NCI-H69 (cell line): ENCODE results near the gene B3GAT3.
"Not testable (repeated sequence)": the region's sequence is repeated elsewhere in the genome, so short reads cannot be mapped to it uniquely, and the experiment has no call there.

Experiments used
- DNase-seq: peaks from one replicate; lab custom pipeline; 2025; lab: John Stamatoyannopoulos, UW

Gene B3GAT3

GRCh38 chr11:62645946-62646824 is 24.4 kb upstream of the B3GAT3 start, which contains the start of gene GANAB:
Gene GANAB (minus strand): TSS chr11:62646613. CDS start chr11:62646599, 14 bp downstream.
- DNase-seq: peak; percentile 99

DNA sequence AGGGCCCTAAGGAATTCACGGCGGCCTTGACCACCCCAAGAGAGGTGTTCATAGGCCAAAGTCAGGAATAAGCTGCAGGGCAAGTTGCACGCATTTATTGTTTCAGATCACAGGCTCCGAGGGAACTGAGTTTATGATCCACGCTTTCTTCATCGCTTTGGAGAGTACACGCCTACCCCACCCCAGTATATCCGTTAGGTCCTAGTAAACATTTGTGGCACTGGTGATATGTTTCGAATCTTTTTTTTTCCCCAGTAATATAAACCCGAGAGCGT is 23.8 kb upstream of the B3GAT3 start:
- peak; percentile 45 for DNase-seq

GRCh38 chr11:62644220-62644619 is 22.4 kb upstream of the B3GAT3 start:
- no peak for DNase-seq

GRCh38 chr11:62632492-62632891 is 10.7 kb upstream of the B3GAT3 start:
- DNase-seq: no peak

- no peak for DNase-seq
These were observed 5.9 kb upstream of the B3GAT3 start for GRCh38 chr11:62627713-62628112.

GRCh38 chr11:62622476-62623089 is 797 bp upstream of the B3GAT3 start:
- DNase-seq: no peak

DNA sequence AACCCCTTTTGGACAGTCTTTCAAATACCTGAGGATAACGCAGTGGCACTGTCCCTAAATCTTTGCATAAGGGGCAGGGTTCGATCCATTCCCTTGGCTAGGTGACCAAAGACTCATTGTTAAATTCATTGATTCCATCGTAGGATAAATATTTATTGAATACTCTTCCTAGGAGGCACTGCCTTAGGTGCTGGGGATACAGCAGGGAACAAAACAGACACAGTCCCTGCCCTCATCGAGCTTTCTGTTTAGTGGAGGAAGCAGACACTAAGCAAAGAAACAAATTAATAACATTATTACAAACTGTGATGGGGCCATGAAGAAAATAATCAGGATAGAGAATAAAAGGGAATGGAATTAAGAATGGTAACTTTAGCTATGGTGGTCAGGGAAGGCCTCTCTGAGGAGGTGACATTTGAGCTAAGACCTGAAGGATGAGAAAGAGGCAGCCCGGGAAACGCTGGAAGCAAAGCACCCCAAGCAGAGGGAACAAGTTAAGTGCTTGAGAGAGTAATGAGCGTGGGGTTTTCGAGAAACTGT is 689 bp downstream of the B3GAT3 start:
- DNase-seq: no peak

GRCh38 chr11:62616957-62617356 is 4.8 kb downstream of the B3GAT3 start:
- DNase-seq: not testable (repeated sequence)

- no peak for DNase-seq
These were observed 6.3 kb downstream of the B3GAT3 start for GRCh38 chr11:62615521-62615920.

DNA sequence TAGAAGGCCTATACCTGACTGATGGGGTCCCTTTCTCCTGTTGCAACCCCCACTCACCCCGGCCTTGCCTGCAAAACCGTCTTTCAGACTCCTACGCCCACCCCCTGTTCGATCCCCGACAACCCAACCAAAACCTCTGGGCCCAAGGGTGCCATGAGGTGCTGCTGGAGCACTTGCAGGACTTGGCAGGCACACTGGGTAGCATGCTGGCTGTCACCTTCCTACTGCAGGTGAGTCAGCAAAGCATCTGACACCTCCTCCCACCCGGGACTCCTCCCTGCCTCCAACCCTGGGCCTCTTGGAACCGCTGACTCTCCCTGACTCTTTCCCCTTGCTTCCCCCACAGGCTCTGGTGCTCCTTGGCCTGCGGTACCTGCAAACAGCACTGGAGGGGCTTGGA is 7.5 kb downstream of the B3GAT3 start:
- peak; percentile 31 for DNase-seq

- DNase-seq: no peak
These were observed 8.5 kb downstream of the B3GAT3 start for GRCh38 chr11:62613291-62613778.

DNA sequence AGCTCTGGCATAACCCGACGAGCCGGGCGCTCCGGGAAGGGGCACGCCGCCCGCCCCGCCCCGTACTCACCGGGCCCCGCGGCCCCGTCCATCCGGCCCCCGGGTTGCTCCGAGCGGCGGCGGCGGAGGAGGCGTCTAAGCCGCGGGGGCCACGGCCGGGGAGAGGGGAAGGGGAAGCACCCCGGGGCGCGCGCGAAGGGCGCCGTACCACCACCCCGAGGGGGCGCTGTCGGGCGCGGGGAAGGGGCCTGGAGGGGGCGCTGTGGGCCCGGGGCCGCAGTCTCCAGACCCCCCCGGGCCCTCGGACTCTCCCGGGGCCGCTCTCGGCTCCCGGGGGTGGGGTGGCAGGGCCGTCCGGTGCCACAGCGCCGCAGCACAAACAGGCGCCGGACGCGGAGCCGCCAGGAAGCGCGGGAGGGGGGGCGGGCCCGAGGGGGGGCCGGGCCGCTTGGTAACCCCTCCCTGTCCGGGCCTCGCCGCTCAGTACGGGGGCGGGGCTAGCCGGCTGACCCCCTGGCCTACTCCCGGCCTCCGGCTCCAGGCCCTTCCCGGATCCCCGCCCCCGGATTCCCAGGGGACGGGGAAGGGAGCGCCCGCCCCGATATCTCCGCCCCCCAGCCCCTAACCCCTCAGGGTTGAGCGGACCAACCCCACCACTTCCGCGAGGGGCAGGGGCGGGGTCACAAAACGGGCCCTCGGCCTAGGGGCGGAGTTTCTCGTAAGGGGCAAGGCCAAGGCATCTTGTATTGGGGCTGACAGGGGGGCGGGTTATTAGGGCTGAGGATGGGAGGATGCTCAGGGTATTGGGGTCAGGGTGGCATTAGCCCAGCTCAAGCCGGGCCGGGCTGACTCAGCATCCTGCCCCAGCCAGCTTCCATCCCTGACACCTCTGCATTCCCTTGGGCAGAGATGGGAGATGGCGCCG is 9.2 kb downstream of the B3GAT3 start, which contains the start of the genes EML3 and ROM1:
Gene EML3, minus strand, starts transcription at position 410 of the 925 bp plus-strand sequence. Its CDS starts 318 bp downstream, at position 92.
Gene ROM1, plus strand, starts transcription at position 892 of the 925 bp plus-strand sequence. Its CDS starts 25 bp downstream, at position 917.
- DNase-seq: peak; percentile 93

- peak; percentile 69 for DNase-seq
These were observed 10.0 kb downstream of the B3GAT3 start for GRCh38 chr11:62611705-62612365.

- no peak for DNase-seq
These were observed 10.7 kb downstream of the B3GAT3 start for GRCh38 chr11:62610814-62611704.

DNA sequence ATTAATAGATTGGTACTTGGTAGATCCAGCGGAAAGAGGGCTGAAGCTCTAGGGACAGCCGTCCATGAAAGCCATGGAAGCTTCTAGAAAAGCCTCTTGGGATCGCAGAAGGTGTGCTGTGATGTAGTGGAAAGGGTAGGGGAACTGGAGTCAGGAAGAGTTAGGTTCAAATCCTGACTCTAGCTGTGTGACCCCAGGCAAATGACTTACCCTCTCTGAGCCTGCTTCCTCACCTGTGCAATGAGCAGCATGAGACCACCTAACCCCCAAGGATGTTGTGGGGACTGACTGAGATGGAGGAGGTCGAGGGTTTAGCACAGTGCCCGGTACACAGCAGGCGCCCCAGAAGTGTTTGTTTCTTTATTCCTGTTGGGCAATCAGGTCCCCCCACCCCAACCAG is 11.4 kb downstream of the B3GAT3 start:
- no peak for DNase-seq

DNA sequence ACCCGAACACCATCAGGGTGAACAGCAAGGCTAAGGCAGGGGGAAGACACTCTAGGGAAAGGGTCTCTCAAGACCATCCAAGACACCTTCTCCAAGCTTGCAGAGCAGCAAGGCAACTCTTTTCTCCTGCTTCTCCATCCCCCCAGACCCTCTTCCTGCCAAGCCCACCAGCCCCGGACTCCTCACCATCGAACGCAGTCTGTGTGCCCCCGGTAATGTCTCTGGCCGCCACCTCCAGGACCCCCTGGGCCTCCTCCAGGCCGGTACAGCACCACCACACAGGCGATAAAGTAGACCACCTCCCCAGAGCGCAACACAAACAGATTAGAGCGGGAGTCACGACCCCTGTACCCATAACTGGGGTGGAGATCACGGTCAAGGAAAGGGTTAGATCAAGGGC is 13.0 kb downstream of the B3GAT3 start:
- DNase-seq: no peak

DNA sequence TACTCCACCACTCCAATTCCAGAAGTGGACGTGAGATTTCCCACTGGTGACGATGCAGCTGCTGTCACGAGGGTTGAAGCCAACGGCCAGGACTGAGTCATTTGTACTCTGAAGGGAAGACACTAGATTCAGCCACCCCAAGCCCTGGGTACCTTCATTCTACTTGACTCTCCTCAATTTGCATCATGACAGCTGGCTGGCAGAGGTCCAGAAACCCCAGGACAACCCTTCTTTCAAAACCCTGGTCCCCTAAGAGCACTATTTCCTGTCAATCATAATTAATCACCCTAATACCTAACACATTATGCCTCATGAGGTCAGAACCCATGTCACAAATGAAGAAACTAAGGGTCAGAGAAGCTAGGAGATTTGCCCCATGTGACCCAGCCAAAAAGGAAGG is 14.1 kb downstream of the B3GAT3 start:
- peak; percentile 22 for DNase-seq

DNA sequence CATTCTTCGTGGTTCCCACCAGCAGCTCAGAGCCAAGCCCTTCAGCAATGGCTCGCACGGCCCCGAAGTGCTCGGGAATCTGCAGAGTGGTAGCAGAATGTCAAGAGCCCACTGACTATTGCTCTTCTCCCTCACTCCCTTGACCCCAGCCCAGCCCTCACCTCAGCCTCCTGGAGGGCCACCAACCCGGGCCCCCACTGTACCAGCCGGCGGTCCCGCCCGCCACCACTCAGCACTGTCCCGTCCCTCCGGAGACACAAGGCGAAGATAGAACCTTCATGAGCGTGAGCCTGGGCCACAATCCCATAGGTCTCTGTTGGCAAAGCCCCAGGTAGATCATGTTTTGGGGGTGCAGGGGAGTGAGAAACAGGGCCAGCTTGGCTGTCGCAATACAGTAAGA is 15.9 kb downstream of the B3GAT3 start:
- no peak for DNase-seq

GRCh38 chr11:62605467-62605866 is 16.3 kb downstream of the B3GAT3 start:
- DNase-seq: no peak

DNA sequence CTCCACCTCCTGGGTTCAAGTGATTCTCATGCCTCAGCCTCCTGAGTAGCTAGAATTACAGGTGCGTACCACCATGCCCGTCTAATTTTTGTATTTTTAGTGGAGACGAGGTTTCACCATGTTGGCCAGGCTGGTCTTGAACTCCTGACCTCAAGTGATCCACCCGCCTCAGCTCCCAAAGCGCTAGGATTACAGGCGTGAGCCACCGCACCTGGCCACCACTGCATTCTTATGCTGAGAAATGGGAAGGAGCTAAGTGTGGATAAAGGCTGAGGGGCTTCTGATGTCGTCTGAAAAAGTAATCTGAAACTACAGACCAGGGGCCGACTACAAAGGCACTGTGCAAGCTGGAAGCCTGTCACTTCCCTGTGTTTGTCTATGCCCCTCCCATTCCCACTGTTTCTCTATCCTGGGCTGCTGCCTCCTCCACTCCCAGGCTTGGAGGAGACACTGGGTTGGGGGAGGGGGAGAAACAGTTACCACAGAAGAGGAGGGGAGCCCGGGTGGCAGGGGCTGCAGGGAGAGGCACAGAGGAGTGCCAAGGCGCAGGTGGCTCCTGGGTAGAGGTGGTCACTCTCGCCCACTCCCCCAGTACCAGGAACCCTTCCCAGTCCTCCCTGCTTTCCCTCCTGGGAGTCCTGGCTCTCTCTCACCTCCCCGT is 17.2 kb downstream of the B3GAT3 start:
- peak; percentile 28 for DNase-seq
